IPS-NIHi7 (cell line): ENCODE measurements around the gene ACAN.
A peak's percentile ranks its signal among the peaks of the same experiment; 100 is the strongest.

Experiments used
- DNase-seq: peaks from one replicate; pipeline ENCODE4 v3.0.0; 2012; ENCODE audit warnings: mixed read lengths; ENCODE audit errors: extremely low spot score

ACAN gene

DNA sequence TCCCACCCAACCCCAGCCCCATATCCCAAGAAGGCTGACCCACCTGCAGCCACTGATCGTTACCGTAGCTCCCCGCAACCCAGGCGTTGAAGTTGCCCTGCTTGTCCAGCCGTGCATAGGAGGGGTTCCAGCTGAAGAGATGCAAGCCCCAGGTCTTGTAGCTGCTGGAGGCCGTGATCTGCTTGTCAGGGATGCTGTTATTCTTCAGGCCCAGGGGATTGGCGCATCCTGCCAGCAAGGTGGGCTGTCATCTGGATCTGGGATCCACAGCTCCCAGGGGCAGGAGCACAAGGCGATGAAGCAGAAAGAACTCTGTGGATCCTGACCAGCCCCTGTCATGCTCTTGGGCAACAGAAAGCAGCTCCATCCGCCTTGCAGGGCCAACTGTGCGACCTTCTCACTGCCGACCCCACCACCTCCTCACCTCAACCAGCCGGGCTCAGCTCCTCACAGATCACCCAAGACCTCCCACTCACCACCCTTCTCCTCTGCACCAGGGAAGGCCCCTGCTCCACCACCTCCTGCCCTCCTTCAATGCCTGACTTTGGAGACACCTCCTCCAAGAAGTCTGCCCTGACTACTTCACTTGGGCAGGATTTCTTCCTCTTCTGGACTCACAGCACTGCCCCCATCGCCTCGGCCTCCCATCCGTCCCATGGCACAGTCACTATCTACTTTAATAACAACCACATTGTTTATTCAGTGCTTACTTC, 98.4 kb downstream of the ACAN start:
- DNase-seq: no peak

DNA sequence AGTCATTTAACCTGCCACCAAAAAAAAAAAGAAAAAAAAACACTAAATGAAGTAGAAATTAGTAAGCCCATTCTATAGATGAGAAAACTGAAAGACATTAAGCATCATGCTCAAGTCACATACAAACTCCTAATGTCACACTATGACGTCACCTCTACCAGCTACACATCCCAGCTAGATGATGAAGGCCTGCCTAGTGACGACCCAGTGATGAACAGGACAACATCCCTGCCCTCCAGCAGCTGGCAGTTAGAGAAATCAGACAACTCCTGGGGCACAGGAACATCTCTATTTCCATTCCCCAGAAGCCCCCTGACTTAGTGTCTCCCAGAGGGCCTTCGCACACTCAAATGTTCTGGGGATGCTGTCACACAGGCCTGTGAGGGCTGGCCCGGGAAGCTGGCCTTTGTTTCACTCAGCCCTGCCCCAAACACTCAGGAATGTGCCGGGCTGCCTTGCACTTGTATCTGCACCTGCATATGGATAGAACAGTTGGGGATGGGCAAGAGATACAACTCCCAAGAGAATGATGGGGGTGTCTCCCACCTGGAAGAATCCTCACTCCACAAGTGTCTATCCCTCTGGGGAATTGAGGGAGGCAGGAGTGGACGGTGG, 99.1 kb downstream of the ACAN start:
- DNase-seq: no peak

DNA sequence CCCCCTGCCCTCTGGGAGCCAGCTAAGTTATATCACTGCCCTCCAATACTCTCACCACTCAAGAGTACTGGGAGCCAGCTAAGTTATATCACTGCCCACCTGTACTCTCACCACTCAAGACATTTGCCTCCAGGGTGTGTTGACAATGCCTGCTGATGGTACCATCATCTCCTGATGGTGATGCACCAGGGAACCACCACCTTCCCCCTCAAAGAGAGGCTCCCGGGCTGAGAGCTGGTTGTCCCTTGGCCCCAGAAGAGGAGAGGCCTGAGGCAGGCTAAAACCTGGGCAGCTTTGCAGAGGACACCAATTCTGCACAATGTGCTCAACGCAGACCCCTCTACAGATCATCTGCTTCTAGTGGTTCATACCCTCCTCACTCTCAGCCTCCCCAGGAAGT, 99.6 kb downstream of the ACAN start:
- no peak for DNase-seq

DNA sequence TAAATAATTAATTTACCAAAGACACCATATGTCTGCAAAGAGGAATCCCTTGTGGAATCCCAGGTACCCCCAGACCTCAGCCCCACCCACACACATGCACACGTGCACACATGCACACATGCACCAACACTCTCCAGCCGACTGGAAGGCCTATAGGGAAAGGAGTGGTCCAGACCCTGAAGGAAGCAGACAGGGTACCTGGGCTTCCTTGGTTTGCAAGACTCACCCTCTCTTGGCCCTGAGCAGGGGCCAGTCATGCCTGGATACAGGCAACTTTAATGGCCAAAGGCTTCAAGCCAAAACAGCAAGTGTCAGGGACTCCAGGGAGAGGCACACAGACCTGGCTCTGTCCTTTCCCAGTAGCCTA, 101.0 kb downstream of the ACAN start:
- DNase-seq: no peak

DNA sequence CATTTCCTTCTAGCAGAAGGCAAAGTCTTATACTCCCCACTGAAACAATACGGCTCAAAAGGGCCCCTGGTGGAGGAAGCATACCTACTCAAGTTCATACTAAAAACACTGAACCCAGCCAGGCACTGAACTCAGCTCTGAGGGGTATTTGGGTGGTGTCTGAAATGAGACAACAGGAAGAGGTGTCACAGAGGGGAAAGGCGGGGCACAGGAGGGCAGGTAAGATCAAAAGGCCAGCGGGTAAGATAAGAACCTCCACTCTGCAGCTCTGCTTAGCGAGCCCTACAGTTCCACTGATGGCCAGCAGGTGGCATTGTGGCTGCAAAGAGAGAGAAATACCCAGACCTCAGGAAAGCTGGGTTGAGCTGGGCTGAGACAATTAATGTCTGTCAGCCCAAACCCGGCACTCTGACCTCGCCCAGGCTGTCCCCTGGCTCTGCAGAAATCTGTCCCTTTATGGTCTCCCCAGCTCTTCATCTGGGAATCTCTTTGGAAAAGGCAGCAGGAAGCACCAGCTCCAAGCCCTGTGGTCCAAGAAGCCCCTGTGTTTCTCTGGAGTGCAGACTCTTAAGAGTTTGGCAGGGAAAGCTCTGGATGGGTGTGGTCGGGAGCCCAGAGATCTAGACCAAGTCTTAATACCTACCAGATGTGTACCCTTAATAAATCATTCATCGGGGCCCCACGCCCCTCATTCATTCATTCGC, 101.5 kb downstream of the ACAN start:
- peak; percentile 85 for DNase-seq

DNA sequence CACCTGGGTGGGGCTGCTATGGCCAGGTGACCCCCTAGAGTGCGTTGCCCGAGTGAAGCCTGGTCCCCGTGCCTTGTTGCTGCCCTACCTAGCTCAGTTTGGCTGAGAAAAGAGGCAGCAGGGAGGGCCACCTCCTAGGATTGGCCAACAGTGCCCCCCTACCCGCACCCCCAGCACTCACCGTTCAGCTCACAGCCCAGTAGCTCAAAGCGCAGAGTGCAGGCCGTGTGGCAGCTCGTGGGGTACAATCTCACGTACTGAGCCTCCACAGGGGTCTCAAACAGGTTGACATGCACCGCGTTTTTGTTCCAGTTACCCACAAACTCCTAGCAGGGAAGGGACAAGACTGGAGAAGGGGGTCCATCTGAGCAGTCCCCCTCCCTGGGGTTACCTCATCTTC, 102.3 kb downstream of the ACAN start:
- DNase-seq: no peak

DNA sequence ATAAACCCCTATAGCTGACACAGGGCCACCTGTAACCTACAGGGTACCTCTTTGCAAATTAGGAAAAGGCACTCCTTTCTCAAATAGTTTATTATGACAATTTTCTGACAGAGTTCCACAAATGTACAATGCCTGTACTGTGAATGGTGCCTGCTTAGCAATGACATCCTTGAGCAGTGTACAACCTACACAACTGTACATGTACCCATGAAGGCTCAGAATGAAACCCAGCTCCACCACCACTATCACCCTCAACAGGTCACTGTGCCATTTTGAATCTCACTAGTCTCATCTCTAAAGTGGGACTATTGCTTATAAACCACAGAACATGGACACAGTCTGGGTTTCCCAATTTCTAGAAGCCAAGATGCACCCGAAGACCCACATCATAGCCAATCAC, 102.9 kb downstream of the ACAN start:
- no peak for DNase-seq

DNA sequence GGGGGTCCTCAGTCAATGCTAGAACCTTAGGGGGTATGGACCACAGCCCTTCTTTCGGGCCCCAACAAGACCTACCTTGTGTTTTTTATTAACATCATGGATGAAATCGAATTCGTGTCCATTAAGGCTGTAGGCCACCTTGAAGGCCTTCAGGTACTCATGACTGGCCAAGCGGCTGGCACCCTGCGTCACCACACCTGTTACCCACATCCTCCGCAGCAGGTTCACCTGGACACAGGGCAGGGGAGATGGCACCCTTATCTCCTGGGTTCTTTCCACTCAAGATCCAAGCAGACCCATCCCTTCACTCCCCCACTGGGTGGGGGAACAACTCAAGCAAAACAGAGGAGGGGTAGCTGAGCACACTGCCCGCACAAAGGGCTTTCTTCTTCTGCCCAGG, 103.3 kb downstream of the ACAN start:
- DNase-seq: no peak

DNA sequence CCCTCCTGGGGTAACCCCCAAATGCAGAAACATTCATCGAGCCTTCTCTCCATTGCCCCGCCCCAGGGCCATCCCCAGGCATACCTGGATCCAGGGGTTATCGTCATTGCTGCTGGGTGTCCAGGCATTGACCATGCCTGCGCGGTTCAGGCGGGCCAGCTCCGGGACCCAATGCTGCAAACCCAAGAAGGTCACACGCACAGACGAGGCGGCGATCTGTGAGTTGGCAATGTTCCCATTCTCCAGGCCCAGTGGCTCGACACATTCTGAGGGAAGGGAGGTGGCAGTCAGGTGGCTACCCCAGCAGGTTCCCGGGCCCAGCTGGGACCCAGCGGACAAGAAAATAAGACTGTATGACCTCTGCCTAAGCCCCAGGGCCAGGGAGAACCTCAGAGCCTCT, 103.9 kb downstream of the ACAN start:
- no peak for DNase-seq

DNA sequence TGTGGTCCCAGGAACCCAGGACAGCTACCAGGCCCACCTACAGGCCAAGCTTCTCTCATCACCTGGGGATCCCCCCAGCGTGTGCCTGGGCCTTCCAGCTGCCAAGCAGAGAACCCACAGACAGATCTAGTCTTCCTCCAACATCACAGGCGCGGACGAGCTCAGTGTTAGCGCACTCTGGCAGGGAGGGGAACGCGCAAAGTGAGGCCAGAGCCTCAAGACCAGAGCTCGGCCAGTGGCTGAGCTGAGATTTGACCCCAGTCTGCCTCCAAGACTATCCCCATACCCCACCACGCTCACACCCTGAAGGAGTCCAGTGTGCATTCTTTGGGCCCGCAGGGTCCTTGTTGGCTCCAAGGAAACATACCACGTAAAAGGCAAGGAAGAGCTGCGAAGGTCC, 104.9 kb downstream of the ACAN start:
- DNase-seq: no peak

DNA sequence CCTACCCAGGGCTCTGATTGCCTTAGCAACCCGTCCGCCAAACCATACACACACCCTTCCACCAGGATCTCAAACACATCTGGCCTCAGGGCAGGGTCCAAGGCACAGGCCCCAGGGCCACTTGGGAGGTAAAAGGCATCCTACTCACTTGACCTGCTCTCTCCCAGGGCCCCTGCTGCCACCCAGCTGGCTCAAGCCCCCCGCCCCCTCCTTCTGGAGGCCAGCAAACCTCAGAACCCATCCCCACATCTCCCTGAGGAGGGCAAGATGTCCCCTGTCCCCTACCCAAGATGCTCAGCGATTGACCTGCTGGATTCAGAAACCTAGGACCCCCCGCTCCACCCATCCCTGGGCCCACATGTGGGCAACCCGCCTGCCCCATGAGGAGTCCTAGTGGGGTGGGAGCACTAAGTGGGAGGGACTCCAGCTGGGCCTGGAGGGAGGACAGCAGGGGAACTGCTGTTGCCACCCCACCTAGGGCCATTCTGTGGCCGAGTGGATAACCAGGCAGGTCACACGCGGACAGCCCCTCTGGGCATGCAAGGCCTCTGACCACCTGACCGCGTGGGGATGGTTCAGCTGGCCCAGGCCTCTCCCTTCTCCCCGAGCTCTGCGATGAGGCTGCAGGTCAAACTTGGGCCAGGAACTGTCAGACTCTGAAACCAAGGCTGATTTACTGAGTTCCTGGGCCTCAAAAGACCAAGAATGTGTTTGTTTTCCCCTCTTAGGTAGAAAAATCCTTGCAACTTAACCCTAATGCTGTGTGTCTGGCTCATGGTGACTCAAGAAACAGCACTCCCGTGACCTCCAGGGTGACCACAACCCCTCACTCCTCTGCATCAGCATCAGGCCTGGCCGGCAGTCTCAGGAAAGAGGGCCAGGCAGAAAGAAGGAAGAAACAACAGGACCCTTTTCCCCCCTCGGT, 105.7 kb downstream of the ACAN start:
- no peak for DNase-seq

DNA sequence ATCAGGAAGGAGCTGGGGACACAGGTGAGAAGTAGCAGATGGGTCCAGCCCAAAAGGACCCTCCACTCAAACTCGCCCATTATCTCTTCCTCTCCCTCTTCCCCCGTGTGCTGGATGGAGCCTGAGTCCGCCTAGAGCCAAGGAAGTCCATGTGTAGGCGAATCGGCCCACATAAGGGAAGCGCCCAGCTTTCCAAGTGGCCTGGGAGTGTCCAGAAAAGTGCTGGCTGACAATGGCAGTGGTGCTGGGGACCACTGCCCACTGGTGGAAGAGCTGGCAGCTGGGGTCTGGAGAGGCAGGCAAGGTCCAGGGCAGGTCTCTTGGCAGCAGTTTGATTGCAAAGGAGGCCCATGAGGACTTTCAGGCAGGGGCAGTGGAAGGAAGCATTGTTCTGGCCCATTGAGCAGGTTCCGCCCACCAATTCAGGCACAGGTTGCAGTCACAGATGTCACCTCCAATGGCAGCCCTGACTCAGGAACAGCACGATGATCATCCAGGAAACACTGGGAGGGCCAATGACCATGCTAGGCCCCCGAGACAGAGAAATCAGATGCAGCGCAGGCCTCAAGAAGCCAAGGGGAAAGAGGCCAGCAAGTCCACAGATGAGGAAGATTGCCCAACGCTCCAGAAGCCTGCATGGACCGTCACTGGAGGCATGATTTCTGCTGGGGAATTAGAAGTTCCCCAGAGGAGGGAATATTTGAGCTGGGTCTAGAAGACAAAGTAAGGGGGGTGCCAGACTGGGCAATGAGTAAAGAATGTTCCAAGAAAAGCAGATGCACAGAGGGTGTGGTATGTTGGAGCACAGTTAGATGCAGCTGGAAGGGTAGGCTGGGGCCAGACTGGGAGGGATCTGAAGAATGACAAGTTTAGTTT, 107.0 kb downstream of the ACAN start:
- DNase-seq: no peak

DNA sequence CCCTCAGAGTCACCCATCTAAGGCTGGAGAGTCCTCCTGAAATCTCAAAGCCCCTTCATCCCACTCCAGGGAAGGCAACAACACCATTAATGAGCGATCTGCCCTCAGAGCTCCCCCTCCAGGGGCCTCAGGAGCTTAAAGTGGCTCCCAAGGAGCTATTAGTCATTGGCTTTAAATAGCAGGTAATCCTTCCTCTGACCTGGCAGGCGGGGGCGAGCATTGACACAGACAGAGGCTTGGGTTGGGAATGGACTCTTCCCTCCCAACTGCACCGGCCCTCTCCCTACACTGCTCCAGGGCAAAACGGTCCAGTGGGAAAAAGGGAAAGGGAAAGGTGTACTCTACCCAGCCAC, 108.5 kb downstream of the ACAN start:
- DNase-seq: peak; percentile 81

DNA sequence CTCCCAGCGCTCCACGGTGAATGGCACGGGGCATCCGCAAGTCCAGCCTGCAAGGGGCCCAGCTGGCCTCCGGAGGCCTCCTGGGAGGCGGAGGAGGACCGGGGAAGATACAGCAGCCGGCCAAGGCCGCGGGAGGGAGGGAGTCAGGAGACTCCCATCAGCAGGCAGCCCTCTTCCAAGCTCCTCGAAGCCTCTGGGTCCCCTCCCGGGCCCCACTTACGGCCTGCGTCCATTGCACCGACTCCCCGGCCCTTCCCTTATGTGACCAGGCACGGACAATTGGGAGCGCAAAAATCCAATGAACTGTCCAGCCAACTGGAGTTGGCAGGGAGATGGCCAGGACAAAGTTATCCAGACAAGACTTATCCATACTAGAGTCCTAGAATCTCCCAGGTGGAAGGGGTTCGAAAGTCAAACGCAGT, 109.3 kb downstream of the ACAN start:
- DNase-seq: peak; percentile 31

DNA sequence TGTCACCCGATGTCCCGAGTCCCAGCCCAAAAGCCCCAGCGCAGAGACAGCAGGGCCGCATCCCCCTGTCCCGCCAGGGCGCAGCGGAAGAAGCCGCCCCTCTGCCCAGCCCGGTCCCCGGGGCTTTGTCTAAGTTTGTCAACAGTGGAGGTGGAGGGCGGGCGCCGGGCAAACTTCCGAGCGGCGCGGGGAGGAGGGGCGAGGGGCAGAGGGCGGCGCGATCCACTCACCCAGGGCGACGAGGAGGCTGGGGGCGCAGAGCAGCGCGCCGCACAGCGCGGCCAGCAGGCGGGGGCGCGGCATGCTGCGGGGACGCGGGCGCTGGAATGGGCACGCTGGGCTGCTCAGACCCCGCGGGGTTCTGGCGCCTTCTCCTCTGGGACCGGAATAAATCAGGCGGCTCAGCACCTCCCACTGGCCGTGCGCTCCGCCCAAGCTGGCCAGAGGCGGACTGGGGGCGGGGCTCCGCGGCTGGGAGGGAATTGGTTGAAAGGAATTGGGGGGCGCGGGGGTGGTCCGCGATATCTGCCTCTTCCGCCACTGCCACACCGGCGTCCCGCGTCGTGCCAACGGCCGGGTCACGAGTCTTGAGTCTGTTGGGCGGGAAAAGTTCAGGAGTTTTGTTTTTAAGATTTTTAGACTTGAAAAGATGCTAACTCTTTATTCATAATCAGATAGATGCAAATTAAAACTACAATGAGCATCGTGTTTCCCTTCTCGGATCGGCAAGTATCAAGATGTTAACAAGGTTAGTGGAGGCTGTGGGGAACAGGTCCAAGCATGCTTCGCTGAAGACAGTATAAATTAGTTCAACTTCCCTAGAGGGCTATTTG, 110.0 kb downstream of the ACAN start, which contains the start of gene MFGE8:
Gene MFGE8 (minus strand): TSS at position 363 of the 833 bp plus-strand sequence. CDS start 60 bp downstream, at position 303.
- peak; percentile 90 for DNase-seq

DNA sequence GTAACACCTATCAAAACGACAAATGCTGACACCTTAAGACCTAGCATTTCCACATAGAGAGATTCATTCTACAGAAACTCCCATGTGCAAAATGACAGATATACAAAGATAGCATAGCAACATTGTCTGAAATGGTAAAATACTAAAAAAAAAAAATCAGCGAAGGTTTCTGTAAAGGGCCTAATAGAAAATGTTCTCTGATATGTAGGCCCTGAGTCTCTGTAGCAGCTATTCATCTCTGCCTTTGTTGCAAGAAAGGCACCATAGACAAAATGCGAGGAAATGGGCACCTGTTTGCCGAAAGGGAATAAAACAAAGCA, 110.6 kb downstream of the ACAN start:
- no peak for DNase-seq

DNA sequence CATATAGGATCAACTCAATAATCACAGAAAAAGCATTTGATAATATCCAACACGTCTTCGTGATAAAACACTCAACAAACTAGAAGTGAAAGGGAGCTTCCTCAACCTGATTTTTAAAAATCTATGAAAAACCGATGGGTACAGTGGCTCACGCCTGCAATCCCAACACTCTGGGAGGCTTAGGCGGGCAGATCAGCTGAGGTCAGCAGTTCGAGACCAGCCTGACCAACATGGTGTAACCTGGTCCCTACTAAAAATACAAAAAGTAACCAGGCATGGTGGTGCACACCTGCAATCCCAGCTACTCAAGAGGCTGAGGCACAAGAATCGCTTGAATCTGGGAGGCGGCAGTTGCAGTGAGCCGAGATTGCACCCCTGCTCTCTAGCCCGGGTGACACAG, 112.1 kb downstream of the ACAN start:
- no peak for DNase-seq

DNA sequence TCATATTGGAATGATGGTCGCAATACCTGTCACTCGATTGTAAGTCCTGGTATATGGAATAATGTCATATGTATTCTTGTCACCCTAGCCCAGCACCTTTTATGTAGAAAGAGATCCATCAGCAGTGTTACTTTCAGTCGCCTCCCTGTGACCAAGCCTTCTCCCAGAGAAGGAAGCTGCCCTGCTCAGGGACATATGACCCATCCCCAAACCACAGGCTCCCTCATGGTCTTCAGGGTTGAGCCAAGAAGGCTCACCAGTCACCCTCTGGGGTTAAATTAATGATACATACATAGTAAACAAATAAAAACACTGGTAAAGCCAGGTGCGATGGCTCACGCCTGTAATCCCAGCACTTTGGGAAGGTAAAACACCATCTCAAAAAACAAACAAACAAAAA, 114.5 kb downstream of the ACAN start:
- no peak for DNase-seq

DNA sequence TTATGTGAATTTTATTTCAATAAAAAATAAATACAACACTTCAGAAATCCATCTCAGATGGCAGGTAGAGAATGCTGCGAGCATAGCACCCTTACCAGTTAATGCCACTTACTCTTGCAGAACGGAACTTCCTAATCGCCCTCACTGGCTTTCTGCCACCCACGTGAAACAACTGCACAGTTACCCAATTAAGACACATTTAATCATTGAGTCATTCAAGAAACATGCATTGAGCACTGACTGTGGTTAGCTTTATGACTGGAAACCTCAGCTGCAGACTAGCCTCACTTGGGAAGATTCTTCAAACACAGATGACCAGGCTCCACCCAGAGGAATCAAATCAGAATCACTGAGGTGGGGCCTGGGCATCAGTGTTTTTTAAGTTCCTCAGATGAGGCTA, 115.5 kb downstream of the ACAN start:
- DNase-seq: no peak

DNA sequence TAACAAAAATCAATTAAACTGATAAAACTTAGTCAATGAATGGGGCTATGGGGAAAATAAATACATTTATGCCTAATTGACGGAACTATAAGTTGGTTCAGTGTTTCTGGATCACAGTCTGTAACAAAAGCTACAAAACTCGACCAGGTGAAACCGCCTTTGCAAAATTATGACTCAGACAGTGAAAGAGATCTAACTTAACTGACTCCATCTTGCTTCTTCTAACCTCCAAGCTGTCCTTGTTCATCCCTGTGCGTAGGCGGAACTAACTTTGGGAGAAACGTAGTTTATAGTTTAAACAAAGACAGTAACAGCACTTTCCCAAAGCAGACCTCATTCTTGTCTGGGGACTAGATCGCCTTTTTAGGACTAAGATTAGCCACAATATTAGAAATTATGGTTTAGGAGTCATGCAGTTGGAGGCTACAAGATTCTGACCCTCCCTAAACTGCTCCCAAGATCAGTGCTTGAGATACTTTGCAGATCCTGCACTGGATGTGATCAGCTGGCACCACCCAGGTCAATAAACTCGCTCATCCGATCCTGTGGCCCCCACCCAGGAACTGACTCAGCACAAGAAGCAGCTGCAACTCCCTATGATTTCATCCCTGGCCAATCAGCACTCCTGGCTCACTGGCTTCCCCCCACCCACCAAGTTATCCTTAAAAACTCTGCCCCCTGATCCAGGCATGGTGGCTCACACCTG, 117.1 kb downstream of the ACAN start:
- no peak for DNase-seq
